Measurements from ENCODE around the gene COX17. TPM values are rescaled to one million over a fixed set of nuclear protein-coding genes. Genes with fewer than 3 reads are reported as not detected.

Gene COX17
- total RNA-seq, 1 donor from 2014 or later: 35.4 TPM

GRCh38 chr3:119715105-119715504, 37.9 kb upstream of the COX17 start:
- H3K4me1 Mint-ChIP-seq (ENCODE audit: low read depth): peaks cover 2% of the 10 kb centered on the region
- no peak overlapping the region for H3K27ac Mint-ChIP-seq
- H3K36me3 Mint-ChIP-seq (ENCODE audit: insufficient read depth): peaks cover 35% of the 10 kb centered on the region
- H3K27me3 Mint-ChIP-seq: no peaks in the 10 kb centered on the region
- TF ChIP-seq CTCF (IDR thresholded peaks at IDR 0.05; ENCODE audit: unreplicated experiment): no peak
- H3K9me3 Mint-ChIP-seq (ENCODE audit: low read depth): no peaks in the 10 kb centered on the region
- no peak overlapping the region for H3K4me3 Mint-ChIP-seq (ENCODE audit: low read depth)
- no peak for DNase-seq (ENCODE audit: low spot score, unreplicated experiment)

GRCh38 chr3:119703820-119704531, 26.8 kb upstream of the COX17 start:
- peaks cover 5% of the 10 kb centered on the region for H3K36me3 Mint-ChIP-seq (ENCODE audit: insufficient read depth)
- H3K4me3 Mint-ChIP-seq (ENCODE audit: low read depth): peak overlapping the region; percentile 85
- DNase-seq (ENCODE audit: low spot score, unreplicated experiment): no peak
- H3K4me1 Mint-ChIP-seq (ENCODE audit: low read depth): peaks cover 24% of the 10 kb centered on the region
- no peak for TF ChIP-seq CTCF (IDR thresholded peaks at IDR 0.05; ENCODE audit: unreplicated experiment)
- H3K27me3 Mint-ChIP-seq: no peaks in the 10 kb centered on the region
- H3K9me3 Mint-ChIP-seq (ENCODE audit: low read depth): no peaks in the 10 kb centered on the region
- H3K27ac Mint-ChIP-seq: peak overlapping the region; percentile 99

- DNase-seq (ENCODE audit: low spot score, unreplicated experiment): peak; percentile 98
- TF ChIP-seq CTCF (IDR thresholded peaks at IDR 0.05; ENCODE audit: unreplicated experiment): no peak
- no peaks in the 10 kb centered on the region for H3K9me3 Mint-ChIP-seq (ENCODE audit: low read depth)
- no peaks in the 10 kb centered on the region for H3K27me3 Mint-ChIP-seq
- peaks cover 24% of the 10 kb centered on the region for H3K4me1 Mint-ChIP-seq (ENCODE audit: low read depth)
- H3K4me3 Mint-ChIP-seq (ENCODE audit: low read depth): peak within 1 kb of the TSS; percentile 85
- peak within 1 kb of the TSS; percentile 99 for H3K27ac Mint-ChIP-seq
- H3K36me3 Mint-ChIP-seq (ENCODE audit: insufficient read depth): peaks cover 3% of the 10 kb centered on the region
These were observed 25.6 kb upstream of the COX17 start, which contains the start of gene CFAP91 for GRCh38 chr3:119702530-119703527. TSS of gene CFAP91 (plus strand) at chr3:119703022. CDS start at chr3:119703099, 77 bp downstream.

- H3K4me3 Mint-ChIP-seq (ENCODE audit: low read depth): no peak overlapping the region
- DNase-seq (ENCODE audit: low spot score, unreplicated experiment): no peak
- H3K9me3 Mint-ChIP-seq (ENCODE audit: low read depth): no peaks in the 10 kb centered on the region
- TF ChIP-seq CTCF (IDR thresholded peaks at IDR 0.05; ENCODE audit: unreplicated experiment): no peak
- no peaks in the 10 kb centered on the region for H3K36me3 Mint-ChIP-seq (ENCODE audit: insufficient read depth)
- H3K4me1 Mint-ChIP-seq (ENCODE audit: low read depth): peaks cover 16% of the 10 kb centered on the region
- no peak overlapping the region for H3K27ac Mint-ChIP-seq
- H3K27me3 Mint-ChIP-seq: no peaks in the 10 kb centered on the region
These were observed 23.9 kb upstream of the COX17 start for GRCh38 chr3:119700920-119701734.
